ENCODE results near the gene SRGAP2B. TPM values are rescaled to one million over a fixed set of nuclear protein-coding genes. Genes with fewer than 3 reads are reported as not detected.
"Not testable (repeated sequence)": the region's sequence is repeated elsewhere in the genome, so short reads cannot be mapped to it uniquely, and the experiment has no call there.

SRGAP2B gene
- total RNA-seq, 3 donors from 2014 or later (not counting 1 experiment from before 2014, with no cell fraction given): 11.9 to 21.3 (median 18.2) TPM

DNA sequence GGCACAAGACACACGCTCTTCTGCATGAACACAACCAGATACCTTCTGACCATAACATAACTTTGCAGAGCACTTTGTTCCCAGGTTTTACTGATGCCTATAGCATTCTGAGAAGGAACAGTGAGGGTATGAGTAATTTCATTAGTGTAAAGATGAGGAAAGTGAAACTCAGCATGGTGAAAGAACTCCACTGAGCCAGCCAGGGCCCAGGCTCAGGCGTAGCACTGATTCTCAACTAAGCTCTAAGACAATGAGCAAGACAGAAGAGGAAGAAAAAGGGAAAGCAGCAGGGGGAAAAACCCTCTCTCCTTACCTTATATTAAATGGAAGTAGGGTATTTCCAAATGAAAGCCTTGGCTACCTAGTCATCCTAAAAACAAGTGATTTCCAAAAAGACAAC is 155.1 kb downstream of the SRGAP2B start:
- H3K4me1 ChIP-seq (ENCODE audit: control insufficient read depth, insufficient read depth, low read length); intact Hi-C loops (cut with micrococcal nuclease); H3K4me1 Mint-ChIP-seq; ATAC-seq; H3K36me3 ChIP-seq (ENCODE audit: control insufficient read depth, insufficient read depth, low read length); H3K27ac Mint-ChIP-seq; H3K27ac ChIP-seq (ENCODE audit: low read length); H3K9me3 ChIP-seq (ENCODE audit: control insufficient read depth, insufficient read depth, low read length); H3K36me3 Mint-ChIP-seq; H3K9me3 Mint-ChIP-seq; H3K27me3 Mint-ChIP-seq (ENCODE audit: low read depth in 2 of 2); H3K27me3 ChIP-seq (ENCODE audit: control insufficient read depth, insufficient read depth, low read length); H3K4me3 ChIP-seq (ENCODE audit: low read length); DNase-seq; H3K4me3 Mint-ChIP-seq: not testable (repeated sequence)
- no CpG with 5 or more reads among the region's 2 CpGs for WGBS (ENCODE audit: insufficient coverage)

DNA sequence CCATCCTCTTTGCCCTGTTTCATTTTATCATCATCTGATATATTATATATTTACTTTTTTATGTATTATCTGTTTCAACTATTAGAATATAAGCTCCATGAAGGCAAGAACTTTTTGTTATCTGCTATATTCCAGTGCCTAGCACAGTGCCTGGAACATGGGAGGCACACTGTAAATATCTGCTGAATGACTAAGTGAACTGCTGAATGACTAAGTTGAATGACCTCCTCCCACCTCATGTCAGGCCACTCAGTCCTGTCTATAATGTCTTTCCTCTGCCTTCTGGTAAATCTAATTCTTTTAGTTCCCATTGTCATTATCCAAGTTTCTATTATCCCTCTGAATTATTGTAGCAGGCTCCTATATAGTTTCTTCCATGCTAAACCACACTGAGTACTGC is 156.5 kb downstream of the SRGAP2B start:
- H3K4me3 Mint-ChIP-seq; intact Hi-C loops (cut with micrococcal nuclease); ATAC-seq; H3K27me3 Mint-ChIP-seq (ENCODE audit: low read depth in 2 of 2); H3K4me3 ChIP-seq (ENCODE audit: low read length); H3K27me3 ChIP-seq (ENCODE audit: control insufficient read depth, insufficient read depth, low read length); DNase-seq; H3K27ac Mint-ChIP-seq; H3K4me1 Mint-ChIP-seq; H3K9me3 Mint-ChIP-seq; H3K4me1 ChIP-seq (ENCODE audit: control insufficient read depth, insufficient read depth, low read length); H3K27ac ChIP-seq (ENCODE audit: low read length); H3K9me3 ChIP-seq (ENCODE audit: control insufficient read depth, insufficient read depth, low read length); H3K36me3 ChIP-seq (ENCODE audit: control insufficient read depth, insufficient read depth, low read length); H3K36me3 Mint-ChIP-seq: not testable (repeated sequence)

DNA sequence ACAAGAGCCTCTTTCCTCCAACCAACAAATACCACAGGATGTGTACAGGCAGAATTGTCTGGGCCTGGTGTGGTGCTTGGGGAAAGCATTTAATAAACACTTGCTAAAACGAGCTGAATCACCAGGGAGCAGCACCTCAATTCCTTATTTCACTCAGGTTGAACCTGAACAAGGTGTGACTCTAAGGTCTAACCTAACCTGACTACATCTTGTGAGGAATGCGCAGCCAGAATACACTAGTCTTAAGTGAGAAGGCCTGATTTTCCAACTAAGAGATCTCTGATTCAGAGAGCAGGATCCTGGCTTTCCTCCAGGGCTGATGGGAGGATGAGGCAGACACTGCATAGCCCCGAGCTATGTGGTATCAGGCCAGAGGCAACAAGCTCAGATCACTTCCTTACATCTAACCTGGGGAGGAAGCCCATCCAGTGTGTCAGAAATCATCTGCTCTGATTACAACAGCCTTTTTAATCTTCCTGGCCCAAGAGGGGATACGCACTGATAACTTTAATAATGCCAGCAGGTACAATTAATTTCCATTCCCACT is 158.9 kb downstream of the SRGAP2B start:
- no CpG with 5 or more reads among the region's 4 CpGs for WGBS (ENCODE audit: insufficient coverage)
- H3K36me3 ChIP-seq (ENCODE audit: control insufficient read depth, insufficient read depth, low read length); H3K9me3 ChIP-seq (ENCODE audit: control insufficient read depth, insufficient read depth, low read length); H3K4me3 Mint-ChIP-seq; H3K36me3 Mint-ChIP-seq; ATAC-seq; H3K4me3 ChIP-seq (ENCODE audit: low read length); H3K4me1 Mint-ChIP-seq; H3K27me3 ChIP-seq (ENCODE audit: control insufficient read depth, insufficient read depth, low read length); H3K27ac ChIP-seq (ENCODE audit: low read length); DNase-seq; H3K27me3 Mint-ChIP-seq (ENCODE audit: low read depth in 2 of 2); H3K9me3 Mint-ChIP-seq; H3K4me1 ChIP-seq (ENCODE audit: control insufficient read depth, insufficient read depth, low read length); intact Hi-C loops (cut with micrococcal nuclease); H3K27ac Mint-ChIP-seq: not testable (repeated sequence)

DNA sequence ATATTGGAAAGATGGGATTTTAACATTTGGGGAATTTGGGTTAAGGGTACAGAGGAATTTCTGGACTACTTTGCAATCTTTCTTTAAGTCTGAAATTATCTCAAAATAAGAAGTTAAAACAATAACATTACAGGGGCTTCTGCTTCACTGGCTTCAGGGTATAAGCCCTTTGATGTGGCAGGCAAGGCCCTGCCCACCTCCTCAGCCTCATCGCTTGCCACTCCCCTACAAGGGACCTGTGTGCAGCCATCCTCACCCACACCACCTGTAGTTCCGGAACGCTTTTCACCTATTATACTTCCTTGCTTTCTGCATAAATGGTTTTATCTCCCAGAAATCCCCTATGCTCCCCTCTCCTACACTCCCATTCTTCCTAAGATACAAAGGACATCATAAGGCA is 159.8 kb downstream of the SRGAP2B start:
- H3K9me3 Mint-ChIP-seq; H3K4me3 Mint-ChIP-seq; intact Hi-C loops (cut with micrococcal nuclease); H3K27ac Mint-ChIP-seq; H3K4me1 Mint-ChIP-seq; ATAC-seq; H3K36me3 ChIP-seq (ENCODE audit: control insufficient read depth, insufficient read depth, low read length); H3K36me3 Mint-ChIP-seq; H3K27me3 Mint-ChIP-seq (ENCODE audit: low read depth in 2 of 2); H3K27me3 ChIP-seq (ENCODE audit: control insufficient read depth, insufficient read depth, low read length); DNase-seq; H3K4me3 ChIP-seq (ENCODE audit: low read length); H3K9me3 ChIP-seq (ENCODE audit: control insufficient read depth, insufficient read depth, low read length); H3K4me1 ChIP-seq (ENCODE audit: control insufficient read depth, insufficient read depth, low read length); H3K27ac ChIP-seq (ENCODE audit: low read length): not testable (repeated sequence)
- WGBS (ENCODE audit: insufficient coverage): no CpG with 5 or more reads among the region's 3 CpGs

DNA sequence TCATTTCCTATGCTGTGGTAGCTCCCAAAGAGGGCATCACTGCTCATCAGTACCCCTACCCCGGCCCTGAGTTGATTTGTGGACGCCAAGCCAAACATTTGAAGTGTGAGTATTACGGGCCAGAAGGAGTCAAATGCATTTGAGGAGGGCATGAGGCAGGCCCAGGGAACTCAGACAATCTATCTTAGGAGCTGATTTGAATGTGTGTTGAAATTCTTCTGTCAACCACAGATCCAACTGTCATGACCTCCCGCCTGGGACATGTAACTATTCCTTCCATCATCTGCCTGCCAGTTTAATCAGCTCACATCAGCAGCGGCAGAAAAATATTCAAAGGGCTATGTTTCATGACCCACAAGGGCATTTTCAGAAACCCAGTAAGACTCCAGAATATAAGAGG is 162.1 kb downstream of the SRGAP2B start:
- H3K4me3 Mint-ChIP-seq; H3K4me1 ChIP-seq (ENCODE audit: control insufficient read depth, insufficient read depth, low read length); H3K36me3 ChIP-seq (ENCODE audit: control insufficient read depth, insufficient read depth, low read length); H3K27ac ChIP-seq (ENCODE audit: low read length); H3K4me1 Mint-ChIP-seq; H3K27me3 Mint-ChIP-seq (ENCODE audit: low read depth in 2 of 2); H3K27me3 ChIP-seq (ENCODE audit: control insufficient read depth, insufficient read depth, low read length); H3K4me3 ChIP-seq (ENCODE audit: low read length); H3K9me3 Mint-ChIP-seq; DNase-seq; H3K27ac Mint-ChIP-seq; ATAC-seq; intact Hi-C loops (cut with micrococcal nuclease); H3K9me3 ChIP-seq (ENCODE audit: control insufficient read depth, insufficient read depth, low read length); H3K36me3 Mint-ChIP-seq: not testable (repeated sequence)
- WGBS (ENCODE audit: insufficient coverage): no CpG with 5 or more reads among the region's 5 CpGs

DNA sequence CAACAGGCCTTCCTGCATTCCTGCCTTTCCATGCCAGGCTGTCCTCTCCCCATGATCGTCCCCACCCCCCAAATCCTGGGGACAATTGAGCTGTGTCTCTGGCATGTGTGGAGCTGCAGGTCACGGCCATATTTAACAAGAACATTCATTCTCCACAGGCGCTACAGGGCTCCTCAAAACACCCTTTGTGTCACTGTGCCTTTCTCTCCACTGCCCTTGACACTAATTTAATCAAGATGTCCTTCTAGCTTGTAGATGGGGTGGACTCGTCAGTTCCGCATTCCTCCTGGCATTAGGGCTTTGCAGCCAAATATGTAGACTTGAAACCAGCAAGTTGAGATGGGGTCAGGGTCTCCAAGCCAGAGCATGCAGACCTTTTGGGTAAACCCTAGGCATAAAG is 163.0 kb downstream of the SRGAP2B start:
- H3K27ac Mint-ChIP-seq; H3K4me3 Mint-ChIP-seq; DNase-seq; H3K4me1 ChIP-seq (ENCODE audit: control insufficient read depth, insufficient read depth, low read length); H3K9me3 ChIP-seq (ENCODE audit: control insufficient read depth, insufficient read depth, low read length); H3K27me3 ChIP-seq (ENCODE audit: control insufficient read depth, insufficient read depth, low read length); H3K9me3 Mint-ChIP-seq; H3K36me3 ChIP-seq (ENCODE audit: control insufficient read depth, insufficient read depth, low read length); intact Hi-C loops (cut with micrococcal nuclease); H3K27ac ChIP-seq (ENCODE audit: low read length); H3K36me3 Mint-ChIP-seq; H3K4me1 Mint-ChIP-seq; ATAC-seq; H3K27me3 Mint-ChIP-seq (ENCODE audit: low read depth in 2 of 2); H3K4me3 ChIP-seq (ENCODE audit: low read length): not testable (repeated sequence)
- 92% methylated on average over 2 of the region's 5 CpGs for WGBS (ENCODE audit: insufficient coverage)

DNA sequence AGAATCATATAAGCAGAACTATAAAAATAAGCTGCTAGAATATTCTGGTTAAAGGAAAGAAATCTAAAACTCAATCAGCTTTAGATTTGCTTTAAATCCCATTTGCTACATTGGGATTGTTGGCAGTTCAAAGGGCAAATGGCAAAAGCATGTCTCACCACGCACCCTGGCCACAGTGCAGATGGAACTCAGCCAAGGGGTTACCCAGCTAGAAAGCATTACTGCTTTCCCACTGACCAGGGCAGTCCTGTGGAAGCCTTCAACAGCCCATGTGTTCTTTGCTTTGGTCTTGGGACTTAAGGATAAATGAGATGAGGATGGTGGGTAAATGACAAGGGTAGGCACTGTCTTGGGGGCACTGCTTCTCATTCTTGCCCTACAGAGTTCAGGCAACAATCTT is 163.6 kb downstream of the SRGAP2B start:
- H3K27me3 Mint-ChIP-seq (ENCODE audit: low read depth in 2 of 2); H3K27ac Mint-ChIP-seq; H3K4me3 Mint-ChIP-seq; ATAC-seq; H3K9me3 ChIP-seq (ENCODE audit: control insufficient read depth, insufficient read depth, low read length); intact Hi-C loops (cut with micrococcal nuclease); H3K27me3 ChIP-seq (ENCODE audit: control insufficient read depth, insufficient read depth, low read length); H3K4me3 ChIP-seq (ENCODE audit: low read length); H3K4me1 ChIP-seq (ENCODE audit: control insufficient read depth, insufficient read depth, low read length); H3K36me3 Mint-ChIP-seq; H3K9me3 Mint-ChIP-seq; H3K36me3 ChIP-seq (ENCODE audit: control insufficient read depth, insufficient read depth, low read length); DNase-seq; H3K27ac ChIP-seq (ENCODE audit: low read length); H3K4me1 Mint-ChIP-seq: not testable (repeated sequence)
- WGBS (ENCODE audit: insufficient coverage): no CpG with 5 or more reads among the region's 1 CpG

DNA sequence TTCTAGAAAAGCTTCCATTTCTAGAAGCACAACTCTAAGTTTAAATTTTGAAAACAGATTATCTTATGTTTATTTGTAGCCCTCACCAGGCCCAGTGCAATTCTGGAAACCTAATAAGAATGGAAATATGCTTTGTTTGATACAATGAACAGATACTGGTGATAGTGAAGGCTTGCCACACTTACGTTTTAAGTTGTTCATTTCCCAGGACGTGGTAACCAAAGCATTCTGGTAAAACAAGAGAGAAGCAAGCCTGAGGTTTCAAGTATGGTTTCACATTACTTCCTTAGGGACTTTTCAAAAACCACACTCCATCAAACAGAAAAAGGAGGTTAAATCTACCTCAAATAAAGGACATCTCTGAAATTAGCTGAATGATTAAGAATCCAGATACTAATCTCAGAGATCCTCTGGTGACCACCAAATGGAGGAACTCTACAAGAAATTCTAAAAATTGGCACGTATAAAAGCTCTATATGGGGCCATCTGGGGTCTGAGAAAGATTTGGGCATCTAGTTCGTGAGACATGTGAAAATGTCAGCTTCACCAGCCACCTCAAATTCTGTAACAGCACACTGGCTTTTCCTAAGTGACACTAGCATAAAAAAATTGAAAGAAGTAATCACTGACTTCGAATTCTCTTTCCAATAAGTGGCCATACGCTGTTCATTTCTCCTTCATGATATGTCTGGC is 164.9 kb downstream of the SRGAP2B start:
- DNase-seq; H3K27ac ChIP-seq (ENCODE audit: low read length); H3K4me3 Mint-ChIP-seq; H3K4me1 ChIP-seq (ENCODE audit: control insufficient read depth, insufficient read depth, low read length); H3K36me3 Mint-ChIP-seq; H3K4me3 ChIP-seq (ENCODE audit: low read length); H3K36me3 ChIP-seq (ENCODE audit: control insufficient read depth, insufficient read depth, low read length); H3K9me3 Mint-ChIP-seq; H3K4me1 Mint-ChIP-seq; H3K27me3 Mint-ChIP-seq (ENCODE audit: low read depth in 2 of 2); H3K27ac Mint-ChIP-seq; H3K9me3 ChIP-seq (ENCODE audit: control insufficient read depth, insufficient read depth, low read length); H3K27me3 ChIP-seq (ENCODE audit: control insufficient read depth, insufficient read depth, low read length); intact Hi-C loops (cut with micrococcal nuclease): not testable (repeated sequence)
- WGBS (ENCODE audit: insufficient coverage): 13% methylated on average over 1 of the region's 6 CpGs
- ATAC-seq: peak in 2 of 3 donors; percentile 31 to 77
